SHP77 (cell line): ENCODE measurements around the gene LILRA6.
"Not testable (repeated sequence)": the region's sequence is repeated elsewhere in the genome, so short reads cannot be mapped to it uniquely, and the experiment has no call there.

ENCODE experiments used
- DNase-seq, 2 experiments: peaks; one replicate each; lab custom pipeline; 2025; lab: John Stamatoyannopoulos, UW

The LILRA6 gene

DNA sequence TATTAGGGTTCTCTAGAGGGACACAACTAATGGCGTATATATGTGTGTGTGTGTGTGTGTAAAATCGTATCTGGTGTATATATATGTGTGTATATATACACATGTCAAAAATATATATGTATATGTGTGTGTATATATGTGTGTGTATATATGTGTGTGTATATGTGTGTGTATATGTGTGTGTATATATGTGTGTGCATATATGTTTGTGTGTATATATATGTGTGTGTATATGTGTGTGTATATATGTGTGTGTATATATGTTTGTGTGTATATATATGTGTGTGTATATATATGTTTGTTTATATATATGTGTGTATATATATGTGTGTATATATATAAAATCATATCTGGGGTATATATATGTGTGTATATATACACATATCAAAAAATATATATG is 19.9 kb upstream of the LILRA6 start:
- no peak for DNase-seq

DNA sequence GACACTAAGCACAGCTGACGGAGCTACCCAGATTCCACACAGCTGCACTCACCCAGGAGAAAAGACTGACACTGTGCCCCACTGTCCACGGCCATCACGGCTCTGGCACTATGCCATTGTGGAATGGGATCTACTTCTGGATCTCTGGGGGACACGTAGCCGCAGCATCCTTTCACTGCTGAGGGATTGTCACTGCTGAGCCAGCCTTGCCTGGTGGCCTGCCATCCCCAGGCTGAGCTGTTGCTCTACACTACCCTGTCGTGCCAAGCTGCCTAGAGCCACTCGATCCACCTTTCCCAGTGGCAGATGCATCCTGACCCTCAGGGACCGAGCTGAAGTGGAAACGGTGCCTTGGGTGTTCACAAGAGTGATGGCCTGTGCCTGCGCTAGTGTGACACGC is 19.5 kb upstream of the LILRA6 start:
- DNase-seq: no peak

- no peak for DNase-seq
Measured at GRCh38 chr19:54257116-54257480, 14.5 kb upstream of the LILRA6 start, which contains the start of gene LILRB5. LILRB5 (minus strand) TSS chr19:54257273; CDS start chr19:54257193, 80 bp downstream.

DNA sequence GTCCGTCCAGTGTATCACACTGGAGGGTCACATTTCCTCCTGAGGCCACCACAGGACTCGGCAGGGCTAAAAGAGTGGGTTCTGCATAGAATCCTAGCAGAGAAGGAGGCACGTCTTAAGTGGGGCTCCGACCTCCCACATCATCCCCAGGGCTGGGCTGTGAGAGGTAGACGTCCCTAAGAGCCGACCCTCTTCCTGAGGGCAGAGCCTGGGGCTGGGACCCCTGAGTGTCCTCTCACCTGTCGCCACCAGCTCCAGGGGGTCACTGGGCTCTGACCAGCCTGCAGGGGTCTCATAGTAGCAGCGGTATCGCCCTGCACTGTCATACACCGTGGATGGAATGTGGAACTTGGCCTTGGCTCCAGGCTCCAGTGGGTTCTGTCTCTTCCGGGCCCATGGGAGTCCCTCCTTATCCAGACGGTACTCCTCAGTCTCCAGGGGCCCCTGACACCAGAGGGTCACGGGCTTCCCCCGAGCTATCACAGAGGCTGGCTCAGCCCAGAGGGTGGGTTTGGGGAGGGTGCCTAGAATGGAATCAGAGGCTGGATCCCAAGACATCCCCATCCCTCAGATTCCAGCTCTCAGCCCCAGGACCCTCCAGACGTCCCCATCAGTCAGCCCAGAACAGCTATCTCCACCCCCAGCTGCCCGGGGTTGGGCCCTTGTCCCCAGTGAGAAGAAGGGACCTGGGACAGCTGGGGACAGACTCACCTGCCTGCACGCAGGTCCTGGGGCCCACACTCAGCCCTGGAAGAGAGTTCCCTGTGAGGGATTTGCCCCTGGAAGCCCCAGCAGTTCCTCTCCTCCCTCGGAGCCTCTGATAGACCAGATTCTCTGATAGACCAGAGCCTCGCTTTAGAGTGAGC is 13.9 kb upstream of the LILRA6 start:
- no peak for DNase-seq

- no peak for DNase-seq
Measured at GRCh38 chr19:54255105-54255775, 12.7 kb upstream of the LILRA6 start.

DNA sequence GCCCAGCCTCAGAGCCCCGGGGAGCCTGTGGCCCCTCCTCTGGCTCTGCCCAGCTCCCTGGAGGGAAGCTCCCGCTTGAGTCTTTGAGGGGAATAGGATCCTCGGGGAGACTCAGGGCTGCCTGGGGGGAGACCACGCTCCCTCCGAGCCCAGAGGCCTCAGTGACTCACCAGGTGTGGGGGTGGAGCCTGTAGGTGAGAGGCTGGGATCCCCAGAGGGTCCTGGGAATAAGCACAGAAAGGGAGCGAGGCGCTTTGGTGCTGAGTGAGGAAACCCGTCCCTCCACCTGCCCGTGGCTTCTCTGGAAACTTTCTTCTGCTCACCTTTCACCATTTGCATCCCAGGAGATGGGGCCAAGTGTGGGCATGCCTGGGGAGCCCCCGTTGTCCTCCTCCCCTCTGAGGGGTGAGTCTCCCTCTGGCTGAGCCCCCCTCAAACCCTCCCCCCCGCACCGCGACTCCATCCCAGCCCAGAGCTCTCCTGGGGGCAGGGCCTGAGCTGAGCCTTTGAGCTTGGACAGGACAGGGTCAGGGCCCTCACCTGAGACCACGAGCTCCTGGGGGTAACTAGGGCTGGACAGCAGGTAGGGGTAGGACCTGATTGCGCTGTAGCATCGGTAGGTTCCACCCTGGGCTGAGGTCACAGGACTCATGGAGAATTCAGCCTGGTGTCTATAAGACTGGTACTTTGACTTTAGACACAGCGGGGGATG is 11.8 kb upstream of the LILRA6 start:
- DNase-seq: no peak

GRCh38 chr19:54253331-54254194 is 11.0 kb upstream of the LILRA6 start:
- DNase-seq: no peak

DNA sequence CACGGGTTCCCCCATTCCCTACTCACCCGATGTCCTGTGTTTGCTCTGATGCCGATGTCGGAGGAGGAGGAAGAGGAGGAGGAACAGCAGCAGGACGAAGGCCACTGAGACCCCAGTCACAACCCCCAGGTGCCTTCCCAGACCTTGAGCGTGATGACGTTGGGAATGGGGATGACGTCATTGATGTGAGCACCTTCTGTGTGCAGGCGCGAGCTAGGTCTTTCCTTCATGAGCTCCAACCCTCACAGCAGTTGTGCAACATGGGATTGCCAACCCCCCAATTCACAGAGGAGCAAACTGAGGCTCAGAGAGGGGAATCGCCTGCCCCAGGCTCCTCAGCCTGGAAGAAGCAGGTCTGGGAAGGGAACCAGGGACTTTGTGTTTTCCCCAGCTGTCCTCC is 10.3 kb upstream of the LILRA6 start:
- no peak for DNase-seq

DNA sequence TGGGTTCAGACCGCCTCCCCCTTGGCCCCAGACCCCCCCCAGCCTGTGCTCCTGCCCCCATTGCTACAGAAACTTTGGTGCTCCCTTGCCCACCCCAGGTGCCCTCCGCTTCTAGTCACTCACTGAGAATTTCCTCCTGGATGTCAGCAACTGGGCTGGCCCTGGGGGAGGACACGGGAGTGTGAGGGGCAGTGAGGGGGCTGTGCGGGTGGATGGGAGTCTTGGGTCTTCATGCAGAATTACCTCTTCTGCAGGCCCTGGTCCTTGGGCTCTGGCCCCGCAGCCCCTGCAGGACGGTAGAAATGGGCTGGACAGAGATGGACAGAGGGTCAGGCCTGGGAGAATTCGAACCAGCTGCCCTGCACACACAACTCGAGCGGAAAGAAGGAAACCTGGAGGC is 9.7 kb upstream of the LILRA6 start:
- DNase-seq: no peak

- DNase-seq: no peak
Measured at GRCh38 chr19:54248016-54248601, 5.5 kb upstream of the LILRA6 start.

- DNase-seq: no peak
Measured at GRCh38 chr19:54247106-54247930, 4.7 kb upstream of the LILRA6 start.

DNA sequence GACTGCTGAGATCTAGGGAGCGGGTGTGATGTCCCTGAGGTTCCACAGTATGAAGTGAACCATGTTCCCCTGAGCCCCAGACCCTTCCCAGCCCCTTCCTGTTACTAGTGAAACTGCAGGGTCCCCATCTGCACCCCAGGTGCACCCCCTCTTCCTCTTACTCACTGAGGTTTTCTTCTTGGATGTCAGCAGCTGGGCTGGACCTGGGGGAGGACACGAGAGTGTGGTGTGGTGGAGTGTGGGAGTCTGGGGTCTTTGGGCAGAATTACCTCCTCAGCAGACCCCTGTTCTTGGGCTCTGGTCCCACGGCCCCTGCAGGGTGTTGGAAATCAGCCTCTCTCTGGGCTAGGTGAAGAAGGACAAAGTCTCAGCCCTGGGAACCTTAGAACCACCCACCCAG is 3.3 kb upstream of the LILRA6 start:
- no peak for DNase-seq

DNA sequence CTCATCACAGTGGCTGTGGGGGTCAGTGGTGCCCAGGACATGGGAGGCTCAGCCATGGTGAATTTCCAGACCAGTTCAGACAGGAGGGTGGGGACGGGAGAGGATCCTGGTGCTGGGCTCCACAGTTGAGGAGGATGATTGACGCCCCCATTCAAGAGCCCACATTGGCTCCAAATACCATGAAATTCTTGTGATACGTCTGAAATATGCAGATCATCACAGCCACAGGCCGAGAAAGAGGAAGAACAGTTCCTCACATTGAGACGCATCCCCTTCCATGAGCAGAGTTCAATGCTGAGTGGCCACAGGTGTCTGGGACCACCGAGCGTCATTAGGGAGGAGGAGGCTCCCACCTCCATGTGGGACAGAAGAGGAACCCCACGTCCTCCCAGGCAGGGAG is 1.2 kb upstream of the LILRA6 start:
- DNase-seq: not testable (repeated sequence)

DNA sequence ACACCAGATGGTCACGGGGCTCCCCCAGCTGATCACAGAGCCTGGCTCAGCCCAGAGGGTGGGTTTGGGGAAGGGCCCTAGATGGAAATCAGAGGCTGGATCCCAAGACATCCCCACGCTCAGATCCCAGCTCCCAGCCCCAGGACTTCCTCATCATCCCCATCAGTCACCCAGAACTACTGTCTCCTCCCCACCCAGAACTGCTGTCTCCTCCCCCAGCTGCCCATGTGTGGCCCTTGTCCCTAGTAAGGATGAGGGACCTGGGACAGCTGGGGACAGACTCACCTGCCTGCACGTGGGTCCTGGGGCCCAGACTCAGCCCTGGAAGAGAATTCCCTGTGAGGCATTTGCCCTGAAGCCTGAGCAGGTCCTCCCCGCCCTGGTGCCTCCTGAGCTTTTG is 356 bp downstream of the LILRA6 start:
- not testable (repeated sequence) for DNase-seq

GRCh38 chr19:54240372-54241336 is 1.9 kb downstream of the LILRA6 start:
- DNase-seq: not testable (repeated sequence)

- DNase-seq: not testable (repeated sequence)
Measured at GRCh38 chr19:54239491-54240371, 2.9 kb downstream of the LILRA6 start.

DNA sequence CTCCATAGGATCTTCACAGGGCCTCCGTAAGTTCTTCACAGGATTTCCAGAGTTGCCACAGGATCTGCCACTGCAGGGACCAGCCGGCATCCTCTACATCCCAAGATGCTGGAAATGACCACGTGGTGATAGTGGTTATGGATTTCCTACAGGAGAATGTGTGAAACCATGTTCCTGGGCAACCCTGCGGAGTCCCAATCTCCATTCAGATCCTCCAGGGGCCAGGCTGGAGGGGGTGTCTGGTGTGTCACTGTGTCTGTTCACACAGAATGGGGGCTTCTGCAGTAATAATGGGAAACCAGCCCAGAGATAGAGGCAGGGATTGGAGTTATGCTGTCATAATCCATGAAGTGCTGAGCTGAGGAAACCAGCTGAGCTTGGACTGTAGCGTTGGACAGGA is 8.6 kb downstream of the LILRA6 start:
- no peak for DNase-seq
